HepG2 (cell line): ENCODE results near the gene KRTDAP. TPM values are rescaled to one million over a fixed set of nuclear protein-coding genes. Genes with fewer than 3 reads are reported as not detected.

Experiments
- ATAC-seq: fragments of 200-7000 bp; cut with Tn5 transposase; 3 replicates; pipeline ENCODE4 v1.9.1; 2020; ENCODE audit warnings: mild to moderate bottlenecking, moderate library complexity
- BruUV-seq: library from RNA; stranded (reverse); fragments of 400-500 nt; replicated peaks from 2 replicates; lab custom pipeline; 2021; lab: Mats Ljungman, UMichigan
- CTCF ChIA-PET: fragments of 300-600 bp; formaldehyde crosslinking; extraction: SDS; loops from one replicate; lab custom pipeline; 2021; ENCODE audit warnings: low total read pairs, inconsistent platforms, low intra/inter-chr PET ratio; lab: Yijun Ruan, JAX
- POLR2A ChIA-PET: fragments of 350-600 bp; sonication (Branson Sonifier 250); formaldehyde crosslinking; loops from one replicate; lab custom pipeline; 2020; ENCODE audit warnings: antibody characterized with exemption, inconsistent platforms; lab: Yijun Ruan, JAX
- DNase-seq: peaks from one replicate; pipeline ENCODE4 v3.0.0-alpha.2; 2015; ENCODE audit warnings: low spot score
- FAIRE-seq: peaks from 3 replicates; lab custom pipeline; 2011; peaks lifted over from hg19 to GRCh38; lab: Jason Lieb, UNC
- H2AFZ ChIP-seq: one replicate; pipeline ENCODE4 v1.6.1; 2011; ENCODE audit warnings: low read length, inconsistent platforms
- H3K27ac ChIP-seq: fragments of 300-600 bp; 3 replicates; pipeline ENCODE4 v1.8.0; 2011; ENCODE audit warnings: mixed run types, mild to moderate bottlenecking, mixed read lengths, low read length, inconsistent platforms; ENCODE audit not compliant: insufficient read depth; ENCODE audit errors: extremely low read length
- H3K27me3 ChIP-seq, 2 experiments: fragments of 200-600 bp in 1 of 2; 2 replicates in 1 of 2; 3 replicates in 1 of 2; pipeline versions ENCODE4 v1.6.0 to v1.8.0; 2011; ENCODE audit warnings: low read length in 2 of 2, mild to moderate bottlenecking in 2 of 2, moderate library complexity in 2 of 2, inconsistent platforms in 1 of 2; ENCODE audit not compliant: insufficient read depth in 2 of 2, control insufficient read depth in 1 of 2
- H3K36me3 ChIP-seq, 2 experiments: fragments of 200-600 bp in 1 of 2; replicated peaks in 1 of 2; 2 replicates in 1 of 2; 3 replicates in 1 of 2; pipeline versions ENCODE4 v1.5.1 to v1.8.0; 2011; ENCODE audit warnings: low read length in 2 of 2, inconsistent platforms in 1 of 2; ENCODE audit not compliant: insufficient read depth in 2 of 2, control insufficient read depth in 1 of 2
- H3K4me1 ChIP-seq: 2 replicates; pipeline ENCODE4 v1.5.1; 2012; ENCODE audit warnings: low read length, inconsistent platforms; ENCODE audit not compliant: insufficient read depth
- H3K4me2 ChIP-seq: 2 replicates; pipeline ENCODE4 v1.6.0; 2011; ENCODE audit warnings: low read depth, low read length, inconsistent platforms
- H3K4me3 ChIP-seq, 3 experiments: fragments of 200-600 bp in 1 of 3; sonication (generic), shearing (Covaris generic) in 1 of 3; replicated peaks in 1 of 3; 2 replicates each; pipeline ENCODE4 v1.5.1; 2011 to 2016; ENCODE audit warnings: low read length in 3 of 3, inconsistent platforms in 2 of 3, low read depth in 2 of 3, mild to moderate bottlenecking in 2 of 3, control low read depth in 1 of 3, mixed read lengths in 1 of 3; ENCODE audit not compliant: insufficient read depth in 1 of 3
- H3K79me2 ChIP-seq: one replicate; pipeline ENCODE4 v1.6.1; 2011; ENCODE audit warnings: low read length, inconsistent platforms; ENCODE audit not compliant: insufficient read depth
- H3K9ac ChIP-seq: 2 replicates; pipeline ENCODE4 v1.6.0; 2011; ENCODE audit warnings: mild to moderate bottlenecking, low read depth, low read length, inconsistent platforms; ENCODE audit not compliant: insufficient read depth
- H3K9me3 ChIP-seq: 2 replicates; pipeline ENCODE4 v1.5.1; 2012; ENCODE audit warnings: mild to moderate bottlenecking, low read length
- H4K20me1 ChIP-seq: 2 replicates; pipeline ENCODE4 v1.6.0; 2011; ENCODE audit warnings: inconsistent platforms, mild to moderate bottlenecking, low read length, moderate library complexity; ENCODE audit not compliant: insufficient read depth
- CAMTA2 ChIP-seq: sonication (generic); formaldehyde crosslinking; IDR thresholded peaks from 2 replicates; pipeline ENCODE4 v1.4.0; 2020; ENCODE audit warnings: mild to moderate bottlenecking, missing genetic modification reagents, borderline replicate concordance
- GTF2F1 ChIP-seq: fragments of 150-350 bp; IDR thresholded peaks from 2 replicates; pipeline ENCODE4 v1.6.1; 2014; ENCODE audit warnings: low read length
- NFAT5 ChIP-seq: sonication (generic); formaldehyde crosslinking; IDR thresholded peaks from 2 replicates; pipeline ENCODE4 v1.4.0; 2020; ENCODE audit warnings: missing genetic modification reagents
- SETDB1 ChIP-seq: sonication (generic); formaldehyde crosslinking; IDR thresholded peaks from 2 replicates; pipeline ENCODE4 v1.5.1; 2020; ENCODE audit warnings: missing genetic modification reagents, mild to moderate bottlenecking, borderline replicate concordance
- SMAD3 ChIP-seq: sonication (generic); formaldehyde crosslinking; IDR thresholded peaks from 2 replicates; pipeline ENCODE4 v1.4.0; 2020; ENCODE audit warnings: missing genetic modification reagents
- SP1 ChIP-seq, 2 experiments: fragments of 450-650 bp in 1 of 2; sonication (generic) in 1 of 2; formaldehyde crosslinking in 1 of 2; IDR thresholded peaks; 2 replicates each; pipeline versions ENCODE4 v1.4.0 to v1.6.1; 2016 to 2020; ENCODE audit warnings: missing genetic modification reagents in 1 of 2
- SRSF1 ChIP-seq: fragments of 200-400 bp; formaldehyde crosslinking; optimal IDR thresholded peaks from 2 replicates; pipeline ENCODE3; 2017; ENCODE audit warnings: mild to moderate bottlenecking, low read depth, low read length, moderate library complexity
- ZFP36L2 ChIP-seq: sonication (generic); formaldehyde crosslinking; IDR thresholded peaks from 2 replicates; pipeline ENCODE4 v1.4.0; 2020; ENCODE audit warnings: missing genetic modification reagents
- ZFY ChIP-seq: sonication (generic); formaldehyde crosslinking; IDR thresholded peaks from 2 replicates; pipeline ENCODE4 v1.4.0; 2020; ENCODE audit warnings: missing genetic modification reagents
- ZFYVE20 ChIP-seq: sonication (generic); formaldehyde crosslinking; IDR thresholded peaks from 2 replicates; pipeline ENCODE4 v1.8.0; 2023; ENCODE audit warnings: low read depth, mild to moderate bottlenecking, moderate library complexity, missing genetic modification reagents, borderline replicate concordance
- ZNF10 ChIP-seq: sonication (generic); formaldehyde crosslinking; IDR thresholded peaks from 2 replicates; pipeline ENCODE4 v1.4.0; 2020; ENCODE audit warnings: mild to moderate bottlenecking, low read depth, missing genetic modification reagents, borderline replicate concordance
- ZNF138 ChIP-seq: sonication (generic); formaldehyde crosslinking; IDR thresholded peaks from 2 replicates; pipeline ENCODE4 v1.5.0; 2020; ENCODE audit warnings: mild to moderate bottlenecking, low read depth, missing genetic modification reagents
- ZNF263 ChIP-seq: sonication (generic); formaldehyde crosslinking; IDR thresholded peaks from 2 replicates; pipeline ENCODE4 v1.4.0; 2020; ENCODE audit warnings: missing genetic modification reagents
- ZNF431 ChIP-seq: sonication (generic); formaldehyde crosslinking; IDR thresholded peaks from 2 replicates; pipeline ENCODE4 v1.9.0; 2022; ENCODE audit warnings: missing genetic modification reagents, low read depth, mild to moderate bottlenecking, borderline replicate concordance
- ZNF776 ChIP-seq: sonication (generic); formaldehyde crosslinking; IDR thresholded peaks from 2 replicates; pipeline ENCODE4 v1.4.0; 2020; ENCODE audit warnings: mild to moderate bottlenecking, missing genetic modification reagents
- ZNF781 ChIP-seq: sonication (generic); formaldehyde crosslinking; IDR thresholded peaks from 2 replicates; pipeline ENCODE4 v1.5.1; 2020; ENCODE audit warnings: borderline replicate concordance, mild to moderate bottlenecking, missing genetic modification reagents; ENCODE audit errors: not compliant biosample characterization
- WGBS: methylation state at CpG from one replicate; pipeline ENCODE4 v1.1.6; 2017; ENCODE audit warnings: low lambda C conversion rate; 5-methylcytosine and 5-hydroxymethylcytosine counted together
- in situ Hi-C: cut with HindIII; loops from 2 replicates; pipeline ENCODE4 v1.10.0; 2017; ENCODE audit warnings: low pct_unique_long_range_greater_than_20kb; ENCODE audit not compliant: extremely low pct_ligation_motif_present
- intact Hi-C: fragments of 100-400 bp; cut with micrococcal nuclease; formaldehyde crosslinking; loops from one replicate; pipeline ENCODE4 v1.10.0; 2022; ENCODE audit not compliant: unreplicated experiment
- polyA plus RNA-seq, 8 experiments: library from polyadenylated mRNA; depleted of rRNA in 3 of 8; stranded (reverse) in 7 of 8; unstranded in 1 of 8; fragments of >200 nt; fragmentation: Illumina TruSeq in 4 of 8; extraction: Trizol in 4 of 8; gene quantifications; 2 replicates each; pipeline versions ENCODE4 v1.2.1 to v1.2.3, GENCODE V29; 2011 to 2016; ENCODE audit warnings: low read depth in 4 of 8, missing spikeins in 1 of 8, mixed read lengths in 1 of 8; ENCODE audit not compliant: insufficient read depth in 1 of 8
- total RNA-seq, 5 experiments: library from RNA; depleted of rRNA; stranded (reverse); fragments of >200 nt; fragmentation: Illumina TruSeq; extraction: Trizol; gene quantifications; 2 replicates each; pipeline ENCODE4 v1.2.3, GENCODE V29; 2016; ENCODE audit warnings: low read depth in 1 of 5
- TF ChIP-seq, protein P1 (sequence below): sonication (generic); formaldehyde crosslinking; IDR thresholded peaks from 2 replicates; pipeline ENCODE4 v1.4.0; 2020; ENCODE audit warnings: low read depth, mild to moderate bottlenecking, missing genetic modification reagents
- TF ChIP-seq, protein P2 (sequence below): fragments of 450-650 bp; IDR thresholded peaks from 2 replicates; pipeline ENCODE4 v1.6.1; 2016

The KRTDAP gene
- total and polyA plus RNA-seq, 2 of the 13 experiments (the other 11 are each of a cell fraction or from before 2014, with no cell fraction given) = 0.86 to 1.5 TPM

GRCh38 chr19:35491836-35492360 is 1.6 kb upstream of the KRTDAP start:
- ATAC-seq (no peak), FAIRE-seq (no peak), DNase-seq (no peak)
- H3K4me1 ChIP-seq = peaks cover 25% of the 10 kb centered on the region
- no peak overlapping the region for H3K4me2 ChIP-seq
- no peak overlapping the region for H3K27ac ChIP-seq
- no peaks in the 10 kb centered on the region for H3K9me3 ChIP-seq
- no peaks in the 10 kb centered on the region for H3K27me3 ChIP-seq
- ChIA-PET POLR2A (no interaction called here), CTCF (no interaction called here)
- in situ Hi-C loops (no loop called here), intact Hi-C loops (loop anchor here (10.0 kb wide), 1 partner anchor 247 kb away; the partner anchor contains the start of gene LSR)
- no peak overlapping the region for H3K9ac ChIP-seq
- H2AFZ ChIP-seq = no peak overlapping the region
- no TSS peak for BruUV-seq
- H4K20me1 ChIP-seq = no peaks in the 10 kb centered on the region
- 88% methylated on average over 9 of the region's 9 CpGs for WGBS
- H3K36me3 ChIP-seq = no peaks in the 10 kb centered on the region
- H3K4me3 ChIP-seq = no peak overlapping the region
- H3K79me2 ChIP-seq = no peaks in the 10 kb centered on the region
- TF ChIP-seq SETDB1 (CRISPR knock-in tag) (no peak), SP1 (IDR thresholded peaks at IDR 0.05) (no peak), SP1 (CRISPR knock-in tag; IDR thresholded peaks at IDR 0.05) (no peak), GTF2F1 (no peak), ZNF10 (CRISPR knock-in tag) (no peak), ZFYVE20 (CRISPR knock-in tag) (no peak), SMAD3 (CRISPR knock-in tag) (no peak), NFAT5 (CRISPR knock-in tag) (no peak), CAMTA2 (CRISPR knock-in tag) (no peak), ZFY (no peak), SRSF1 (no peak), ZNF781 (CRISPR knock-in tag) (no peak), ZNF431 (CRISPR knock-in tag) (no peak), ZNF776 (CRISPR knock-in tag) (no peak), ZFP36L2 (no peak), ZNF263 (no peak), ZNF138 (no peak)
- TF ChIP-seq, protein P1, sequence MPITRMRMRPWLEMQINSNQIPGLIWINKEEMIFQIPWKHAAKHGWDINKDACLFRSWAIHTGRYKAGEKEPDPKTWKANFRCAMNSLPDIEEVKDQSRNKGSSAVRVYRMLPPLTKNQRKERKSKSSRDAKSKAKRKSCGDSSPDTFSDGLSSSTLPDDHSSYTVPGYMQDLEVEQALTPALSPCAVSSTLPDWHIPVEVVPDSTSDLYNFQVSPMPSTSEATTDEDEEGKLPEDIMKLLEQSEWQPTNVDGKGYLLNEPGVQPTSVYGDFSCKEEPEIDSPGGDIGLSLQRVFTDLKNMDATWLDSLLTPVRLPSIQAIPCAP (CRISPR knock-in tag) = no peak
- TF ChIP-seq, protein P2, sequence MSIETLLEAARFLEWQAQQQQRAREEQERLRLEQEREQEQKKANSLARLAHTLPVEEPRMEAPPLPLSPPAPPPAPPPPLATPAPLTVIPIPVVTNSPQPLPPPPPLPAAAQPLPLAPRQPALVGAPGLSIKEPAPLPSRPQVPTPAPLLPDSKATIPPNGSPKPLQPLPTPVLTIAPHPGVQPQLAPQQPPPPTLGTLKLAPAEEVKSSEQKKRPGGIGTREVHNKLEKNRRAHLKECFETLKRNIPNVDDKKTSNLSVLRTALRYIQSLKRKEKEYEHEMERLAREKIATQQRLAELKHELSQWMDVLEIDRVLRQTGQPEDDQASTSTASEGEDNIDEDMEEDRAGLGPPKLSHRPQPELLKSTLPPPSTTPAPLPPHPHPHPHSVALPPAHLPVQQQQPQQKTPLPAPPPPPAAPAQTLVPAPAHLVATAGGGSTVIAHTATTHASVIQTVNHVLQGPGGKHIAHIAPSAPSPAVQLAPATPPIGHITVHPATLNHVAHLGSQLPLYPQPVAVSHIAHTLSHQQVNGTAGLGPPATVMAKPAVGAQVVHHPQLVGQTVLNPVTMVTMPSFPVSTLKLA = no peak
